ENCODE data around the gene TNNI2.

- TF ChIP-seq CTCF (conservative IDR thresholded peaks at IDR 0.05; ENCODE audit: low read length): no peak
- TF ChIP-seq EZH2phosphoT487 (IDR thresholded peaks at IDR 0.05; ENCODE audit: borderline replicate concordance, low read depth, low read length): no peak
These were observed 30.9 kb downstream of the TNNI2 start for GRCh38 chr11:1869427-1870325.

Data from OCI-LY7 (cell line).